LNCAP (cell line): ENCODE data around the gene AGXT2.
A peak's percentile ranks its signal among the peaks of the same experiment; 100 is the strongest.

ENCODE experiments used
- CTCF ChIP-seq: fragments of 450-650 bp; IDR thresholded peaks from 2 replicates; pipeline ENCODE4 v1.5.1; 2017; ENCODE audit warnings: mild to moderate bottlenecking

AGXT2 gene

GRCh38 chr5:35010676-35011075 is 37.1 kb downstream of the AGXT2 start:
- no peak for TF ChIP-seq CTCF

- TF ChIP-seq CTCF = no peak
Measured at GRCh38 chr5:35009657-35010056, 38.1 kb downstream of the AGXT2 start.

- no peak for TF ChIP-seq CTCF
Measured at GRCh38 chr5:35009019-35009418, 38.7 kb downstream of the AGXT2 start.

- TF ChIP-seq CTCF = no peak
Measured at GRCh38 chr5:35004771-35005170, 43.0 kb downstream of the AGXT2 start.

- TF ChIP-seq CTCF = no peak
Measured at GRCh38 chr5:35004200-35004599, 43.5 kb downstream of the AGXT2 start.

- TF ChIP-seq CTCF = peak; percentile 95
Measured at GRCh38 chr5:35003018-35003957, 44.5 kb downstream of the AGXT2 start.

GRCh38 chr5:35002459-35002858 is 45.3 kb downstream of the AGXT2 start:
- no peak for TF ChIP-seq CTCF
